ENCODE results near the gene TTC34.

The TTC34 gene

GRCh38 chr1:2602866-2603520, 198.5 kb downstream of the TTC34 start:
- DNase-seq: no peak

- no peak for DNase-seq
These were observed 199.1 kb downstream of the TTC34 start for GRCh38 chr1:2602311-2602835.

- no peak for DNase-seq
These were observed 199.7 kb downstream of the TTC34 start for GRCh38 chr1:2601721-2602303.

GRCh38 chr1:2598329-2598931, 203.1 kb downstream of the TTC34 start:
- no peak for DNase-seq

- DNase-seq: no peak
These were observed 203.8 kb downstream of the TTC34 start for GRCh38 chr1:2597441-2598328.

- no peak for DNase-seq
These were observed 204.8 kb downstream of the TTC34 start for GRCh38 chr1:2596530-2597333.

GRCh38 chr1:2595812-2596529, 205.5 kb downstream of the TTC34 start:
- no peak for DNase-seq

GRCh38 chr1:2595261-2595811, 206.2 kb downstream of the TTC34 start:
- no peak for DNase-seq

- DNase-seq: no peak
These were observed 206.8 kb downstream of the TTC34 start for GRCh38 chr1:2594641-2595131.

- no peak for DNase-seq
These were observed 207.4 kb downstream of the TTC34 start for GRCh38 chr1:2594001-2594640.

GRCh38 chr1:2593251-2593878, 208.1 kb downstream of the TTC34 start:
- DNase-seq: no peak

GRCh38 chr1:2592672-2593071, 208.8 kb downstream of the TTC34 start:
- DNase-seq: no peak

GRCh38 chr1:2591581-2592261, 209.8 kb downstream of the TTC34 start:
- no peak for DNase-seq

- DNase-seq: no peak
These were observed 210.3 kb downstream of the TTC34 start for GRCh38 chr1:2591233-2591580.

GRCh38 chr1:2590233-2591141, 211.0 kb downstream of the TTC34 start:
- DNase-seq: no peak

- DNase-seq: no peak
These were observed 211.9 kb downstream of the TTC34 start for GRCh38 chr1:2589431-2590232.

GRCh38 chr1:2588661-2589430, 212.6 kb downstream of the TTC34 start:
- no peak for DNase-seq

All from activated naive CD4-positive, alpha-beta T cell (primary cell).